CD14-positive monocyte (primary cell): ENCODE data around the gene GAD1. TPM values are rescaled to one million over a fixed set of nuclear protein-coding genes. Genes with fewer than 3 reads are reported as not detected.

Experiments used
- DNase-seq, 3 donors: peaks; one replicate each; pipeline ENCODE4 v3.0.0-alpha.2; 2011 to 2022
- H2AFZ ChIP-seq: 2 replicates; pipeline ENCODE4 v1.6.0; 2012; ENCODE audit warnings: mild to moderate bottlenecking, low read depth, low read length, inconsistent platforms; ENCODE audit not compliant: insufficient read depth, poor library complexity, severe bottlenecking
- H3K27ac ChIP-seq, 2 donors: 1 replicate in 1 of 2; 2 replicates in 1 of 2; pipeline ENCODE4 v1.5.1; 2012 to 2013; ENCODE audit warnings: low read length in 2 of 2, control low read depth in 1 of 2, inconsistent platforms in 1 of 2, low read depth in 1 of 2, mild to moderate bottlenecking in 1 of 2
- H3K27me3 ChIP-seq, 2 donors: one replicate each; pipeline versions ENCODE4 v1.6.0 to v1.6.1; 2011 to 2013; ENCODE audit warnings: low read length in 2 of 2; ENCODE audit not compliant: control insufficient read depth in 2 of 2, insufficient read depth in 2 of 2
- H3K36me3 ChIP-seq, 2 donors: replicated peaks in 1 of 2; 1 replicate in 1 of 2; 2 replicates in 1 of 2; pipeline versions ENCODE4 v1.5.1 to v1.6.1; 2012 to 2013; ENCODE audit warnings: low read length in 2 of 2, control low read depth in 1 of 2, inconsistent platforms in 1 of 2, mild to moderate bottlenecking in 1 of 2; ENCODE audit not compliant: insufficient read depth in 2 of 2, control insufficient read depth in 1 of 2
- H3K4me1 ChIP-seq, 2 donors: 1 replicate in 1 of 2; 2 replicates in 1 of 2; pipeline versions ENCODE4 v1.5.1 to v1.6.1; 2012 to 2013; ENCODE audit warnings: low read length in 2 of 2, control low read depth in 1 of 2, inconsistent platforms in 1 of 2, mild to moderate bottlenecking in 1 of 2, moderate library complexity in 1 of 2; ENCODE audit not compliant: insufficient read depth in 2 of 2, control insufficient read depth in 1 of 2
- H3K4me2 ChIP-seq: replicated peaks from 2 replicates; pipeline ENCODE3; 2012; ENCODE audit warnings: low read length, moderate library complexity, mild to moderate bottlenecking; ENCODE audit not compliant: poor library complexity, severe bottlenecking; ENCODE audit errors: extremely low read depth
- H3K4me3 ChIP-seq, 3 experiments: fragments of 200-600 bp in 1 of 3; sonication (generic) in 1 of 3; replicated peaks in 1 of 3; 1 replicate in 2 of 3; 2 replicates in 1 of 3; pipeline ENCODE4 v1.5.1; 2011 to 2013; ENCODE audit warnings: low read length in 3 of 3, mild to moderate bottlenecking in 3 of 3, control low read depth in 2 of 3, low read depth in 2 of 3, inconsistent platforms in 1 of 3, moderate library complexity in 1 of 3
- H3K79me2 ChIP-seq: 2 replicates; pipeline ENCODE4 v1.6.0; 2012; ENCODE audit warnings: mild to moderate bottlenecking, control low read depth, inconsistent platforms, low read length, moderate library complexity; ENCODE audit not compliant: insufficient read depth
- H3K9ac ChIP-seq: 2 replicates; pipeline ENCODE4 v1.6.0; 2017; ENCODE audit warnings: low read length, mild to moderate bottlenecking; ENCODE audit not compliant: insufficient read depth, poor library complexity, severe bottlenecking
- H3K9me3 ChIP-seq, 2 donors: replicated peaks in 1 of 2; 1 replicate in 1 of 2; 2 replicates in 1 of 2; pipeline versions ENCODE4 v1.5.1 to v1.6.1; 2012 to 2013; ENCODE audit warnings: low read length in 2 of 2, control low read depth in 1 of 2; ENCODE audit not compliant: control insufficient read depth in 1 of 2, insufficient read depth in 1 of 2
- H4K20me1 ChIP-seq: 2 replicates; pipeline ENCODE4 v1.6.0; 2012; ENCODE audit warnings: mild to moderate bottlenecking, low read length, control low read depth, moderate library complexity; ENCODE audit not compliant: insufficient read depth
- H3K27ac Mint-ChIP-seq, 7 donors: one replicate each; pipeline ENCODE4 v1.8.0; 2020; ENCODE audit warnings: mild to moderate bottlenecking in 7 of 7, mixed read lengths in 7 of 7, moderate library complexity in 6 of 7, inconsistent platforms in 2 of 7
- H3K27me3 Mint-ChIP-seq, 3 donors: one replicate each; pipeline ENCODE4 v1.8.0; 2021 to 2022; ENCODE audit warnings: low read depth in 3 of 3, mild to moderate bottlenecking in 3 of 3, mixed read lengths in 3 of 3, moderate library complexity in 3 of 3, inconsistent platforms in 1 of 3
- H3K36me3 Mint-ChIP-seq, 2 donors: one replicate each; pipeline ENCODE4 v1.8.0; 2020; ENCODE audit warnings: mixed read lengths in 2 of 2, inconsistent platforms in 1 of 2, mild to moderate bottlenecking in 1 of 2
- H3K4me1 Mint-ChIP-seq: one replicate; pipeline ENCODE4 v1.8.0; 2020; ENCODE audit warnings: mild to moderate bottlenecking, mixed read lengths
- H3K4me3 Mint-ChIP-seq, 2 donors: one replicate each; pipeline ENCODE4 v1.8.0; 2020; ENCODE audit warnings: mild to moderate bottlenecking in 2 of 2, mixed read lengths in 2 of 2, moderate library complexity in 1 of 2
- H3K9me3 Mint-ChIP-seq, 7 donors: one replicate each; pipeline ENCODE4 v1.8.0; 2020 to 2022; ENCODE audit warnings: mixed read lengths in 7 of 7, mild to moderate bottlenecking in 6 of 7, moderate library complexity in 6 of 7, inconsistent platforms in 2 of 7
- CTCF ChIP-seq: fragments of 200-600 bp; IDR thresholded peaks from one replicate; pipeline ENCODE4 v1.8.0; 2022; ENCODE audit warnings: antibody characterized with exemption, mild to moderate bottlenecking
- WGBS: methylation state at CpG from one replicate; pipeline ENCODE4 v1.1.5; 2013; ENCODE audit warnings: missing lambda C conversion rate; ENCODE audit not compliant: insufficient coverage; 5-methylcytosine and 5-hydroxymethylcytosine counted together
- intact Hi-C, 2 donors: fragments of 100-400 bp; cut with micrococcal nuclease; formaldehyde crosslinking; loops; one replicate each; pipeline versions ENCODE4 v1.15.0 to v1.15.1; 2023
- polyA plus RNA-seq, 3 donors: library from polyadenylated mRNA; depleted of rRNA in 1 of 3; unstranded in 2 of 3; stranded (reverse) in 1 of 3; fragments of 300-500 nt in 2 of 3; fragments of >200 nt in 1 of 3; fragmentation: Illumina TruSeq in 2 of 3; gene quantifications; 1 replicate in 2 of 3; 2 replicates in 1 of 3; pipeline ENCODE4 v1.2.3, GENCODE V29; 2012 to 2021

GAD1 gene
- polyA plus RNA-seq, 3 donors: 0.08 TPM; not detected in 2

GRCh38 chr2:170782673-170783072, 34.0 kb upstream of the GAD1 start:
- Histone ChIP-seq H3K79me2 (no peaks in the 10 kb centered on the region), H3K9ac (no peak overlapping the region), H3K27me3 (peaks cover 25 to 40% of the 10 kb centered on the region in 2 donors), H2AFZ (no peak overlapping the region), H4K20me1 (no peaks in the 10 kb centered on the region), H3K27ac (no peak overlapping the region), H3K36me3 (no peaks in the 10 kb centered on the region), H3K4me3 (no peak overlapping the region), H3K4me2 (no peak overlapping the region), H3K4me1 (no peaks in the 10 kb centered on the region), H3K9me3 (no peaks in the 10 kb centered on the region)
- whole genome bisulfite sequencing: 83% methylated on average over 1 of the region's 2 CpGs
- Mint-ChIP-seq H3K9me3 (no peaks in the 10 kb centered on the region), H3K27me3 (peaks cover 17 to 52% (median 19%) of the 10 kb centered on the region in 3 donors), H3K4me1 (no peaks in the 10 kb centered on the region), H3K36me3 (no peaks in the 10 kb centered on the region), H3K27ac (no peak overlapping the region), H3K4me3 (no peak overlapping the region)
- no peak for TF ChIP-seq CTCF
- intact Hi-C loops: no loop called here
- no peak for DNase-seq

DNA sequence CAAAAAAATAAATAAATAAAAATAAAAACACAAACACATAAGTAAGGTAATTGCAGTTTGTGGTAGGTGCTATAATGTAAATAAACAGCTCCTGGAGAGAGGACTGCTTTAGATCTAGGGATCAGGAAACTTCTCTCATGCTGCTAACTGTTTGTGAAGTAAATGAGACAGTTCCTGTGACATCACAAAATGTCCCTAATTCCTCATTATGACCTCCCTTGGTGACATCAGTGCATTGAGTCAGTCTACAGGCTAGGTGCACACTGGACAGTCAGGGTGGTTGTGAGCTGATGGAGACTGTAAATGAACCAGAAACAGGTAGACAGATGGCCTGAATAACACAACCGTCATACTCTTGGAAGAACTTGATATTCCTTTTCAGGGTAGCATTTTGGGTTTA, 33.1 kb upstream of the GAD1 start:
- Histone ChIP-seq H4K20me1 (no peaks in the 10 kb centered on the region), H3K9ac (no peak overlapping the region), H3K79me2 (no peaks in the 10 kb centered on the region), H3K4me2 (no peak overlapping the region), H3K4me3 (no peak overlapping the region), H3K27ac (no peak overlapping the region), H3K4me1 (no peaks in the 10 kb centered on the region), H2AFZ (no peak overlapping the region), H3K27me3 (peaks cover 25 to 35% of the 10 kb centered on the region in 2 donors), H3K36me3 (no peaks in the 10 kb centered on the region), H3K9me3 (no peaks in the 10 kb centered on the region)
- intact Hi-C loops: no loop called here
- peak in 1 of 3 donors; percentile 11 for DNase-seq
- Mint-ChIP-seq H3K4me3 (no peak overlapping the region), H3K27me3 (peaks cover 17 to 51% (median 22%) of the 10 kb centered on the region in 3 donors), H3K27ac (no peak overlapping the region), H3K36me3 (no peaks in the 10 kb centered on the region), H3K9me3 (no peaks in the 10 kb centered on the region), H3K4me1 (no peaks in the 10 kb centered on the region)
- TF ChIP-seq CTCF: no peak
- no CpG with 5 or more reads among the region's 1 CpG for WGBS
